ENCODE measurements around the gene CNTNAP4. TPM values are rescaled to one million over a fixed set of nuclear protein-coding genes. Genes with fewer than 3 reads are reported as not detected.

The CNTNAP4 gene
- total and polyA plus RNA-seq, 2 of the 4 experiments (the other 2 are of a cell fraction): not detected

DNA sequence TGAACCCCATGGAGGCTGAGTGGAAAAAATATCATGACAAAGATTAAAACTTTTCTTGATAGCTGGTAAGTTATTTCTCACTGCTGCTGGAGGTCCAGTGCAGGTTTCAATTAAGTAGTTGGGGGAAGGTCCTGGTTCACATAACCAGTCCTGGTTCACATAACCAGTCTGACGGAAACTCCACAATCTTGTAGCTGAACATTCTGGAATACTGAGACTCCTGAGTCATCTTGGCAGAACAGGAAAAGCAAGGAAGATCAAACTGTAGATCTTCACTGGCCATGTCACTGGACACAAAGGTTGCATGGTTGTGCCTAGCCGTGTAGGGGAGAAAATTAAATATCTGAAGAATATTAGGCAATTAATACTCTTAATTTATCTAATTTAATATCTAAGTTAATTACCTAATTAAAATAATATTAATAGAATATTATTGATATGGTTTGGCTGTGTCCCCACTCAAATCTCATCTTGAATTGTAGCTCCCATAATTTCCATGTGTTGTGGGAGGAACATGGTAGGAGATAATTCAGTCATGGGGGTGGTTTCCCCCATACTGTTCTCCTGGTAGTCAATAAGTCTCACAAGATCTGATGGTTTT, 48.6 kb upstream of the CNTNAP4 start (continued):
- TF ChIP-seq ELK1 (IDR thresholded peaks at IDR 0.05; ENCODE audit: borderline replicate concordance, low read depth, low read length) (no peak), FOS (IDR thresholded peaks at IDR 0.05; ENCODE audit: low read depth, low read length) (no peak)

GRCh38 chr16:76232704-76233103, 44.5 kb upstream of the CNTNAP4 start:
- peaks cover 8% of the 10 kb centered on the region; the same call in 1 of the 2 replicates for H3K9me3 ChIP-seq (ENCODE audit: control insufficient read depth, insufficient read depth, low read length)
- no peak for DNase-seq
- H4K8ac ChIP-seq (ENCODE audit: low read depth in 2 of 2, low read length in 2 of 2): no peak overlapping the region
- H3K9ac ChIP-seq (ENCODE audit: low read depth, low read length): no peak overlapping the region
- H3K27ac ChIP-seq (ENCODE audit: insufficient read depth, low read length): no peak overlapping the region
- no peak overlapping the region for H3K4ac ChIP-seq (ENCODE audit: low read depth, low read length)
- H3K27me3 ChIP-seq (ENCODE audit: control insufficient read depth, insufficient read depth, low read length): no peaks in the 10 kb centered on the region
- no peak overlapping the region for H3K14ac ChIP-seq (replicated peaks; ENCODE audit: low read depth, low read length)
- no peak overlapping the region for H3K4me2 ChIP-seq (ENCODE audit: low read depth, low read length)
- in situ Hi-C loops (cut with MboI; ENCODE audit: low sequenced_read_pairs) (no loop called here), dilution Hi-C loops (cut with HindIII; ENCODE audit: low sequenced_read_pairs, unreplicated experiment) (no loop called here), intact Hi-C loops (cut with micrococcal nuclease) (no loop called here)
- H3K18ac ChIP-seq (ENCODE audit: low read depth, low read length): no peak overlapping the region
- no peak overlapping the region for H3K23ac ChIP-seq (ENCODE audit: low read depth, low read length)
- H2BK15ac ChIP-seq (ENCODE audit: low read depth, low read length): no peak overlapping the region
- H4K20me1 ChIP-seq (ENCODE audit: insufficient read depth, low read length): no peaks in the 10 kb centered on the region
- no peaks in the 10 kb centered on the region for H3K79me1 ChIP-seq (ENCODE audit: low read depth in 1 of 2, low read length in 2 of 2)
- no peak overlapping the region for H2AK9ac ChIP-seq (replicated peaks; ENCODE audit: low read depth, low read length, poor library complexity)
- H3K36me3 ChIP-seq (ENCODE audit: control insufficient read depth, insufficient read depth, low read length): no peaks in the 10 kb centered on the region
- H2AFZ ChIP-seq (replicated peaks; ENCODE audit: low read length, poor library complexity): no peak overlapping the region
- no TSS peak for BruUV-seq (replicated peaks)
- H2BK20ac ChIP-seq (ENCODE audit: low read depth, low read length): no peak overlapping the region
- CTCF ChIA-PET: interaction anchor here (0.6 kb wide), 1 partner anchor 13 kb away, joined by 6 read pairs; no protein-coding TSS in a partner anchor
- no peak overlapping the region for H3K4me3 ChIP-seq (ENCODE audit: insufficient read depth, low read depth, low read length)
- H2BK120ac ChIP-seq (ENCODE audit: low read depth, low read length): no peak overlapping the region
- no peak overlapping the region for H3K56ac ChIP-seq (ENCODE audit: extremely low read depth, insufficient read depth, low read length)
- H4K91ac ChIP-seq (ENCODE audit: insufficient read depth, low read depth, low read length): no peak overlapping the region
- POLR2A ChIA-PET (ENCODE audit: unreplicated experiment): no interaction called here
- H3K4me1 ChIP-seq (ENCODE audit: control insufficient read depth, insufficient read depth, low read length): no peaks in the 10 kb centered on the region
- no peak overlapping the region for H2BK5ac ChIP-seq (ENCODE audit: low read depth, low read length, poor library complexity, severe bottlenecking)
- no peak overlapping the region for H2AK5ac ChIP-seq (ENCODE audit: low read depth, low read length)
- no peaks in the 10 kb centered on the region for H3K9me1 ChIP-seq (ENCODE audit: insufficient read depth, low read length)
- no peak overlapping the region for H4K5ac ChIP-seq (ENCODE audit: low read depth, low read length)
- TF ChIP-seq MAFK (IDR thresholded peaks at IDR 0.05; ENCODE audit: low read depth, low read length): peak; percentile 66
- TF ChIP-seq CHD1 (IDR thresholded peaks at IDR 0.05; ENCODE audit: low read depth, low read length): no peak
- no peak for ATAC-seq (ENCODE audit: low read depth)
- WGBS, 2 experiments (ENCODE audit: extremely low coverage in 2 of 2, insufficient read length in 1 of 2): no CpG with 5 or more reads among the region's 5 CpGs
